HepG2 (cell line): ENCODE data around the gene DOCK4. TPM values are rescaled to one million over a fixed set of nuclear protein-coding genes. Genes with fewer than 3 reads are reported as not detected.

ENCODE experiments used
- ATAC-seq: fragments of 200-7000 bp; cut with Tn5 transposase; 3 replicates; pipeline ENCODE4 v1.9.1; 2020; ENCODE audit warnings: mild to moderate bottlenecking, moderate library complexity
- BruUV-seq: library from RNA; stranded (reverse); fragments of 400-500 nt; replicated peaks from 2 replicates; lab custom pipeline; 2021; lab: Mats Ljungman, UMichigan
- CTCF ChIA-PET: fragments of 300-600 bp; formaldehyde crosslinking; extraction: SDS; loops from one replicate; lab custom pipeline; 2021; ENCODE audit warnings: low total read pairs, inconsistent platforms, low intra/inter-chr PET ratio; lab: Yijun Ruan, JAX
- POLR2A ChIA-PET: fragments of 350-600 bp; sonication (Branson Sonifier 250); formaldehyde crosslinking; loops from one replicate; lab custom pipeline; 2020; ENCODE audit warnings: antibody characterized with exemption, inconsistent platforms; lab: Yijun Ruan, JAX
- DNase-seq: peaks from one replicate; pipeline ENCODE4 v3.0.0-alpha.2; 2015; ENCODE audit warnings: low spot score
- FAIRE-seq: peaks from 3 replicates; lab custom pipeline; 2011; peaks lifted over from hg19 to GRCh38; lab: Jason Lieb, UNC
- H2AFZ ChIP-seq: one replicate; pipeline ENCODE4 v1.6.1; 2011; ENCODE audit warnings: low read length, inconsistent platforms
- H3K27ac ChIP-seq: fragments of 300-600 bp; 3 replicates; pipeline ENCODE4 v1.8.0; 2011; ENCODE audit warnings: mixed run types, mild to moderate bottlenecking, mixed read lengths, low read length, inconsistent platforms; ENCODE audit not compliant: insufficient read depth; ENCODE audit errors: extremely low read length
- H3K27me3 ChIP-seq, 2 experiments: fragments of 200-600 bp in 1 of 2; 2 replicates in 1 of 2; 3 replicates in 1 of 2; pipeline versions ENCODE4 v1.6.0 to v1.8.0; 2011; ENCODE audit warnings: low read length in 2 of 2, mild to moderate bottlenecking in 2 of 2, moderate library complexity in 2 of 2, inconsistent platforms in 1 of 2; ENCODE audit not compliant: insufficient read depth in 2 of 2, control insufficient read depth in 1 of 2
- H3K36me3 ChIP-seq, 2 experiments: fragments of 200-600 bp in 1 of 2; replicated peaks in 1 of 2; 2 replicates in 1 of 2; 3 replicates in 1 of 2; pipeline versions ENCODE4 v1.5.1 to v1.8.0; 2011; ENCODE audit warnings: low read length in 2 of 2, inconsistent platforms in 1 of 2; ENCODE audit not compliant: insufficient read depth in 2 of 2, control insufficient read depth in 1 of 2
- H3K4me1 ChIP-seq: 2 replicates; pipeline ENCODE4 v1.5.1; 2012; ENCODE audit warnings: low read length, inconsistent platforms; ENCODE audit not compliant: insufficient read depth
- H3K4me2 ChIP-seq: 2 replicates; pipeline ENCODE4 v1.6.0; 2011; ENCODE audit warnings: low read depth, low read length, inconsistent platforms
- H3K4me3 ChIP-seq, 3 experiments: fragments of 200-600 bp in 1 of 3; sonication (generic), shearing (Covaris generic) in 1 of 3; replicated peaks in 1 of 3; 2 replicates each; pipeline ENCODE4 v1.5.1; 2011 to 2016; ENCODE audit warnings: low read length in 3 of 3, inconsistent platforms in 2 of 3, low read depth in 2 of 3, mild to moderate bottlenecking in 2 of 3, control low read depth in 1 of 3, mixed read lengths in 1 of 3; ENCODE audit not compliant: insufficient read depth in 1 of 3
- H3K79me2 ChIP-seq: one replicate; pipeline ENCODE4 v1.6.1; 2011; ENCODE audit warnings: low read length, inconsistent platforms; ENCODE audit not compliant: insufficient read depth
- H3K9ac ChIP-seq: 2 replicates; pipeline ENCODE4 v1.6.0; 2011; ENCODE audit warnings: mild to moderate bottlenecking, low read depth, low read length, inconsistent platforms; ENCODE audit not compliant: insufficient read depth
- H3K9me3 ChIP-seq: 2 replicates; pipeline ENCODE4 v1.5.1; 2012; ENCODE audit warnings: mild to moderate bottlenecking, low read length
- H4K20me1 ChIP-seq: 2 replicates; pipeline ENCODE4 v1.6.0; 2011; ENCODE audit warnings: inconsistent platforms, mild to moderate bottlenecking, low read length, moderate library complexity; ENCODE audit not compliant: insufficient read depth
- FOSL2 ChIP-seq: sonication (generic); formaldehyde crosslinking; IDR thresholded peaks from 2 replicates; pipeline ENCODE4 v1.4.0; 2020; ENCODE audit warnings: missing genetic modification reagents
- FOXA1 ChIP-seq, 2 experiments: fragments of 450-650 bp in 1 of 2; sonication (generic) in 1 of 2; formaldehyde crosslinking in 1 of 2; IDR thresholded peaks; 2 replicates each; pipeline versions ENCODE4 v1.4.0 to v1.6.1; 2016 to 2020; ENCODE audit warnings: missing genetic modification reagents in 1 of 2
- HDAC2 ChIP-seq: sonication (generic); formaldehyde crosslinking; IDR thresholded peaks from 2 replicates; pipeline ENCODE4 v1.4.0; 2020; ENCODE audit warnings: missing genetic modification reagents
- HDAC6 ChIP-seq: fragments of 200-600 bp; sonication (generic); IDR thresholded peaks from 2 replicates; pipeline ENCODE4 v1.7.0; 2017; ENCODE audit warnings: mild to moderate bottlenecking, antibody characterized with exemption, low read length, low read depth
- IRF9 ChIP-seq: sonication (generic); formaldehyde crosslinking; IDR thresholded peaks from 2 replicates; pipeline ENCODE4 v1.8.0; 2022; ENCODE audit warnings: missing genetic modification reagents, mild to moderate bottlenecking, borderline replicate concordance
- MAZ ChIP-seq, 2 experiments: sonication (generic) in 1 of 2; formaldehyde crosslinking in 1 of 2; IDR thresholded peaks; 2 replicates each; pipeline versions ENCODE4 v1.5.0 to v1.6.1; 2012 to 2020; ENCODE audit warnings: low read depth in 2 of 2, mild to moderate bottlenecking in 2 of 2, borderline replicate concordance in 1 of 2, improper control_type of control experiment in 1 of 2, low read length in 1 of 2, missing genetic modification reagents in 1 of 2, moderate library complexity in 1 of 2
- RAD21 ChIP-seq: fragments of 450-650 bp; formaldehyde crosslinking; IDR thresholded peaks from 2 replicates; pipeline ENCODE4 v1.5.0; 2020; ENCODE audit warnings: mild to moderate bottlenecking
- SATB2 ChIP-seq: sonication (generic); formaldehyde crosslinking; IDR thresholded peaks from 2 replicates; pipeline ENCODE4 v1.5.0; 2020; ENCODE audit warnings: missing genetic modification reagents
- SOX5 ChIP-seq: IDR thresholded peaks from 2 replicates; pipeline ENCODE4 v1.6.1; 2016; ENCODE audit warnings: borderline replicate concordance
- SPEN ChIP-seq: sonication (generic); formaldehyde crosslinking; IDR thresholded peaks from 2 replicates; pipeline ENCODE4 v1.5.1; 2020; ENCODE audit warnings: low read depth, mild to moderate bottlenecking, missing genetic modification reagents
- TBX2 ChIP-seq: sonication (generic); formaldehyde crosslinking; IDR thresholded peaks from 2 replicates; pipeline ENCODE4 v1.5.0; 2020; ENCODE audit warnings: missing genetic modification reagents, mild to moderate bottlenecking, borderline replicate concordance
- TCF7 ChIP-seq: sonication (generic); IDR thresholded peaks from 2 replicates; pipeline ENCODE4 v1.6.1; 2016; ENCODE audit warnings: antibody characterized with exemption, low read depth
- THRA ChIP-seq: sonication (generic); formaldehyde crosslinking; IDR thresholded peaks from 2 replicates; pipeline ENCODE4 v1.4.0; 2020; ENCODE audit warnings: missing genetic modification reagents, borderline replicate concordance
- ZBTB34 ChIP-seq: sonication (generic); formaldehyde crosslinking; IDR thresholded peaks from 2 replicates; pipeline ENCODE4 v1.8.0; 2022; ENCODE audit warnings: mild to moderate bottlenecking, missing genetic modification reagents
- ZNF225 ChIP-seq: sonication (generic); formaldehyde crosslinking; IDR thresholded peaks from 2 replicates; pipeline ENCODE4 v1.4.0; 2020; ENCODE audit warnings: mild to moderate bottlenecking, missing genetic modification reagents
- ZNF317 ChIP-seq: sonication (generic); formaldehyde crosslinking; IDR thresholded peaks from 2 replicates; pipeline ENCODE4 v1.5.0; 2020; ENCODE audit warnings: mild to moderate bottlenecking, missing genetic modification reagents
- ZNF414 ChIP-seq: sonication (generic); formaldehyde crosslinking; IDR thresholded peaks from 2 replicates; pipeline ENCODE4 v1.5.0; 2020; ENCODE audit warnings: missing genetic modification reagents
- ZNF598 ChIP-seq: sonication (generic); formaldehyde crosslinking; IDR thresholded peaks from 2 replicates; pipeline ENCODE4 v1.5.1; 2020; ENCODE audit warnings: mild to moderate bottlenecking, missing genetic modification reagents, borderline replicate concordance
- ZNF737 ChIP-seq: sonication (generic); formaldehyde crosslinking; IDR thresholded peaks from 2 replicates; pipeline ENCODE4 v1.5.0; 2020; ENCODE audit warnings: missing genetic modification reagents, mild to moderate bottlenecking, borderline replicate concordance
- ZNF776 ChIP-seq: sonication (generic); formaldehyde crosslinking; IDR thresholded peaks from 2 replicates; pipeline ENCODE4 v1.4.0; 2020; ENCODE audit warnings: mild to moderate bottlenecking, missing genetic modification reagents
- ZNF850 ChIP-seq: sonication (generic); formaldehyde crosslinking; conservative IDR thresholded peaks from 2 replicates; pipeline ENCODE4 v1.9.0; 2021; ENCODE audit warnings: mild to moderate bottlenecking, missing genetic modification reagents
- ZNF878 ChIP-seq: sonication (generic); formaldehyde crosslinking; IDR thresholded peaks from 2 replicates; pipeline ENCODE4 v1.8.1; 2023; ENCODE audit warnings: mild to moderate bottlenecking, missing genetic modification reagents, moderate library complexity
- WGBS: methylation state at CpG from one replicate; pipeline ENCODE4 v1.1.6; 2017; ENCODE audit warnings: low lambda C conversion rate; 5-methylcytosine and 5-hydroxymethylcytosine counted together
- in situ Hi-C: cut with HindIII; loops from 2 replicates; pipeline ENCODE4 v1.10.0; 2017; ENCODE audit warnings: low pct_unique_long_range_greater_than_20kb; ENCODE audit not compliant: extremely low pct_ligation_motif_present
- intact Hi-C: fragments of 100-400 bp; cut with micrococcal nuclease; formaldehyde crosslinking; loops from one replicate; pipeline ENCODE4 v1.10.0; 2022; ENCODE audit not compliant: unreplicated experiment
- polyA plus RNA-seq, 8 experiments: library from polyadenylated mRNA; depleted of rRNA in 3 of 8; stranded (reverse) in 7 of 8; unstranded in 1 of 8; fragments of >200 nt; fragmentation: Illumina TruSeq in 4 of 8; extraction: Trizol in 4 of 8; gene quantifications; 2 replicates each; pipeline versions ENCODE4 v1.2.1 to v1.2.3, GENCODE V29; 2011 to 2016; ENCODE audit warnings: low read depth in 4 of 8, missing spikeins in 1 of 8, mixed read lengths in 1 of 8; ENCODE audit not compliant: insufficient read depth in 1 of 8
- total RNA-seq, 5 experiments: library from RNA; depleted of rRNA; stranded (reverse); fragments of >200 nt; fragmentation: Illumina TruSeq; extraction: Trizol; gene quantifications; 2 replicates each; pipeline ENCODE4 v1.2.3, GENCODE V29; 2016; ENCODE audit warnings: low read depth in 1 of 5

DOCK4 gene
- total and polyA plus RNA-seq, 2 of the 13 experiments (the other 11 are each of a cell fraction or from before 2014, with no cell fraction given): 13.5 to 17.4 TPM

- WGBS: 1% methylated on average over 7 of the region's 7 CpGs
- ChIA-PET POLR2A (interaction anchor here (0.8 to 1.4 kb wide), 2 partner anchors 42 to 46 kb away, joined by 3 to 4 read pairs; partner anchors contain the start of gene ZNF277), CTCF (no interaction called here)
- intact Hi-C loops: loop anchor here (1.0 to 2.0 kb wide), 2 partner anchors 46 to 207 kb away; partner anchors contain the start of genes DOCK4 and ZNF277
- Histone ChIP-seq H4K20me1 (peaks cover 40% of the 10 kb centered on the region), H3K79me2 (peaks cover 14% of the 10 kb centered on the region), H2AFZ (no peak overlapping the region), H3K4me3 (peak overlapping the region; percentile 15 to 37 (median 24); a peak in 4 of 6 replicates), H3K4me1 (peaks cover 43% of the 10 kb centered on the region), H3K9me3 (no peaks in the 10 kb centered on the region), H3K4me2 (peak overlapping the region; percentile 71), H3K36me3 (no peaks in the 10 kb centered on the region), H3K9ac (no peak overlapping the region), H3K27ac (peak overlapping the region; percentile 36), H3K27me3 (no peaks in the 10 kb centered on the region)
- no TSS peak for BruUV-seq
- peak; percentile 67 for ATAC-seq
- DNase-seq: peak; percentile 80
- FAIRE-seq: peak; percentile 8
- in situ Hi-C loops: no loop called here
- TF ChIP-seq IRF9 (CRISPR knock-in tag): no peak
- no peak for TF ChIP-seq SPEN (CRISPR knock-in tag)
- TF ChIP-seq FOSL2 (CRISPR knock-in tag): peak; percentile 81
- no peak for TF ChIP-seq MAZ (IDR thresholded peaks at IDR 0.05; ENCODE audit: borderline replicate concordance, low read depth, low read length)
- TF ChIP-seq MAZ (CRISPR knock-in tag; IDR thresholded peaks at IDR 0.05; ENCODE audit: low read depth): no peak
- no peak for TF ChIP-seq ZBTB34 (CRISPR knock-in tag)
- no peak for TF ChIP-seq RAD21 (CRISPR knock-in tag)
- TF ChIP-seq TBX2 (CRISPR knock-in tag): no peak; the same call in 1 of the 2 replicates
- peak; percentile 86 for TF ChIP-seq SATB2 (CRISPR knock-in tag)
- no peak for TF ChIP-seq ZNF414 (CRISPR knock-in tag)
- no peak for TF ChIP-seq ZNF598
- peak; percentile 55 for TF ChIP-seq TCF7
- no peak for TF ChIP-seq ZNF776 (CRISPR knock-in tag)
- no peak for TF ChIP-seq ZNF225 (CRISPR knock-in tag)
- TF ChIP-seq HDAC6: no peak
- no peak for TF ChIP-seq THRA (CRISPR knock-in tag)
- TF ChIP-seq ZNF737: no peak
- TF ChIP-seq HDAC2 (CRISPR knock-in tag): peak; percentile 70
- TF ChIP-seq ZNF317 (CRISPR knock-in tag): no peak
- TF ChIP-seq ZNF850 (CRISPR knock-in tag): no peak
- TF ChIP-seq SOX5: peak; percentile 58
- no peak for TF ChIP-seq ZNF878 (CRISPR knock-in tag)
- TF ChIP-seq FOXA1 (IDR thresholded peaks at IDR 0.05): no peak
- peak; percentile 65 for TF ChIP-seq FOXA1 (CRISPR knock-in tag; IDR thresholded peaks at IDR 0.05)
Observed at GRCh38 chr7:112160771-112161150, 45.4 kb downstream of the DOCK4 start.
